HG03521 (cell line): ENCODE results near the gene SMARCC2.
"Not testable (repeated sequence)": the region's sequence is repeated elsewhere in the genome, so short reads cannot be mapped to it uniquely, and the experiment has no call there.

ENCODE experiments used
- ATAC-seq: cut with Tn5 transposase; IDR thresholded peaks from one replicate; pipeline ENCODE4 v1.9.1; 2021; ENCODE audit warnings: mild to moderate bottlenecking, moderate library complexity; ENCODE audit not compliant: unreplicated experiment

SMARCC2 gene

DNA sequence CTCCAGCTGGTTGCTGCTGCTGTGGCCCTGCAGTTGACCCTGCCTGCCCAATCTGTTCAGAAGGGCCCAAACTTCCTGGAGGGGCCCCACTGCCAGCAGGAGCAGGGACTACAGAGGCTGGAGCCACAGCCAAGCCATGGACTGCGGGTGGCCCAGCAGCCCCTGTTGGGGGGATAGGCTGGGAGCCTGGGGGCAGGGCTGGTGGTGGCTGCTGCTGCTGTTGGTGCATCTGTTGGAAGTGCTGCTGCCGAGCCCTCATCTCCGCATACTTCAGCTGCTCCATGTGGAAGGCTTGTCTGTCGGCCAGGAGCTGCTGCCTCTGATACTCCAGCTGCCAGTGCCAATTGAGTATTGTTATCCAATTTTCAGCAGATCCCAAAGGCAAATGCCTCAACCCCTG lies 23.9 kb downstream of the SMARCC2 start:
- ATAC-seq: no peak

- no peak for ATAC-seq
Observed at GRCh38 chr12:56164345-56164729, 24.9 kb downstream of the SMARCC2 start.

DNA sequence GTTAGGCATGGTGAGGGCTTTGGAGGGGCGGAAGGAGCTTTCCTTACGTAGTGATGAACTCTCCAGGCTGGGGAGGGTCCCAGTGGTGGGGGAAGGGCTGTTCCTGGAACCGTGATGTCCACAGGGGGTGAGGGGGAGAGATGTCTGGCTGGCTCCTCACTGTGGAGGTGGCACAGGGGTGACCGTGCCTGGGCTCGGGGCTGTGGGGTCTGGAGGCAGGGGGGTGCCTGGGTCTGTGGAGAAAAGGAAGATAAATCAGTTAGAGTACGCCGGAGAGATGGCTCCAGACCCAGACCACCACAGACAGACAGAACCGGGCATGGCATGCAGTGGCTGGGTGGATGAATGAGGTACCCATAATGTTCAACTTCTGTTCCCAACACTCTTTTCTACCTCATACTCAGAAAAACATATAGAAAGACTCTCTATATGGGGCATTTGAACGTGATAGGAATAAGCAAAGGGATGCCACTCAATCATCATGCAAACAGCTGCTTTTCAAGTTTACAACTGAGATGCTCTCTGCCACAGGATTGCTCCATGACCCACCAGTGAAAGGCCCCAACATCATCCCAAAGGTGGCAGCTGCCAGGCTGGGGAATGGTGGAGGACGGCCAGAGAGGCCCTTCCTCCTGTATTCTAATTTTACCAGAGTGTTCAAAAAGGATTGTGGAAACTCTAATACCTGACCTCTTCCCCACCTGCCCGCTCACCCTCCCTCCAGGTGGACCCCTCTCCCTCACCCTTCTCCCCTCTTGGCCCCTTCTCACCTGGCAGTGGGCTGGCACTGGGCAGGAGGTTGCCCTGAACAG lies 25.5 kb downstream of the SMARCC2 start:
- ATAC-seq: no peak

DNA sequence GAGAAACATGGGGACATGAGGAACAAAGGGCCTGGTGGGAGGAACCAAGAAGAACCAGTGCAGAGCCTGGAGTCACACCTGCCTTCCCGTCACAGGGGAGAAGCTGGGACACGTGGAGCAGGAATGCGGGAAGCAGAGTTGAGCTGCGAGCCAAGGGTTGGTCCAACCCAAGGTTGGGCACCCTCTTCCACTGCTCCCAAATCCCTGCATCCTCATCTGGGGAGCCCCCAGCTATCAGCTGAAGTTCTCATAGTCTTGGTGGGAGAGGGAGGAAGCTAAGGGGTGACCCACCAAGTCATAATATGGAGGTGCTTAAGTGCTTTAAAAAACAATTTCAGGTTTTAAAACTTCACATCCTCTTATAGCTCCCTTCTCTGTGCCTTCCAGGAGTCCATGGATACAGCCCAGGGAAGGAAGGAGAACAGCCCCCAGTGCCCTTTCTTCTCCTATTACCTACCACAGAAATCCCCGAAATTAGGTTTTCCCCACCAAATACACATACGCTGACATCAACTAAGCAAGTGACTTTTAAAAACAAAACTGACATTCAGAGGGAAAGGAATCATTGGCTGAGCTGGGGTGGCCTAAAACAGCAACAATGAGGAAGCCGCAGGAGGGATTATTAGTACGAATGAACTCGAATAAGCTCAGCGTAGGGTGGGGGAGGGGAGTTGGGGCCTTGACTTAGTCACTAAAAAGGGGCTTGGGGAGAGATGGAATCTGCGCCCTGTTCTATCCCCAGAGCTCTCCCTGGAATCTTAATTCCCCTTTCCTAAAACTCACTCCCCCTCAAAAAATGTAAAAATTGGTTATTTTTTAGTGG lies 26.6 kb downstream of the SMARCC2 start:
- ATAC-seq: no peak

GRCh38 chr12:56161690-56162351 lies 27.5 kb downstream of the SMARCC2 start:
- ATAC-seq: no peak

DNA sequence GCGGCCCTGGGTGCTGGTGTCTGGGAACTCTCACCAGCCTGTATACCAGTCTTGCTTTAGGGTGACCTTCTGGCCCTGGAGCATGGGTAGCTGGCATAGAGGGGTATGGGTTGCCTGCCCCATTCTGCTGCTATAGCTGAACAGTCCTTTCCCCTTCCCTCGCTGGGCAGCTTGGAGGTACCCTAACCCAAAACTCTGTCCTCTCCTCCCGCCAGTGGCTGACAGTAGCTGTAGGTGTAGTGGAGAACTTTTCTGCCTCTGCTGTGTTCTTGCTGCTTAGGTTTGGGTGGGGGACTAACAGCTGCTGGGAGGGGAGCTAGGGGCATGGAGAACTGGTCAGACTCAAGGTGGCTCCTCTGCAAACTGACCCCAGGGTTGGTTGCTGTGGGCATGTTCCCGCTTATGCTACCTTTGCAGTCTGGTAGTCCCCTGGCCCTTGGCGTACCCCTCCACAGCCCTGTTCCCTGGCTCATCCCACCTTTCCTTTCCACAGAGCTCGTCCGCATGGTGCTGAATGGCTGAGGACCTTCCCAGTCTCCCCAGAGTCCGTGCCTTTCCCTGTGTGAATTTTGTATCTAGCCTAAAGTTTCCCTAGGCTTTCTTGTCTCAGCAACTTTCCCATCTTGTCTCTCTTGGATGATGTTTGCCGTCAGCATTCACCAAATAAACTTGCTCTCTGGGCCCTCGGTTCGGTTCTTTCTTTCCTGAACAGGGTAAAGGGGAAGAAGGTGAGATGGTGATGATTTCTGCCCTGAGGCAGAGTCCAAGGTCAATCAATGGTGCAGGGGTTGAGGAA lies 28.2 kb downstream of the SMARCC2 start:
- no peak for ATAC-seq

DNA sequence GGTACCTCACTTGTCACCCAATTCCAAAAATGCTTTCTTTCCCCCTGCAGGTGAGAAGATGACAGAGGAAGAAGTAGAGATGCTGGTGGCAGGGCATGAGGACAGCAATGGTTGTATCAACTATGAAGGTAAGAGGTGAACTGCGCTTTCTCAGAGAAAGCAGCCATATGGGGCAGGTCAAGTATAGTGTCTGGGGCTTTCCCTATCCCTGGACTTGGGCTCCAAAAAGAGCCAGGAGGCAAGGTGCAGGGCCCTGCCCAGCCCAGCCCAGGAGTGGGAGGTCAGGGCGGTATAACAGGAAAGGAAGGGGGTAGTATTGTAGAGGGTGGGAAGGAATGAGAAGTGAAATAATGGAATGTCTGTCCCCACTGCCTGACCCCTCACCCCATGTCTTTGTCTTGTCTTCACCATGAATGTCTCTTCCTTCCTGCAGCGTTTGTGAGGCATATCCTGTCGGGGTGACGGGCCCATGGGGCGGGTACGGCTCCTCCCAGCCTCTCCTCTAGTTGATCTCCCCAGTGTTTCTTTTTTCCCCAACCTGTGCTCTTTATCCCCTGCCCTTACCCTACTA lies 29.0 kb downstream of the SMARCC2 start:
- no peak for ATAC-seq

- ATAC-seq: no peak
Observed at GRCh38 chr12:56159482-56160192, 29.6 kb downstream of the SMARCC2 start.

- no peak for ATAC-seq
Observed at GRCh38 chr12:56158926-56159461, 30.3 kb downstream of the SMARCC2 start.

DNA sequence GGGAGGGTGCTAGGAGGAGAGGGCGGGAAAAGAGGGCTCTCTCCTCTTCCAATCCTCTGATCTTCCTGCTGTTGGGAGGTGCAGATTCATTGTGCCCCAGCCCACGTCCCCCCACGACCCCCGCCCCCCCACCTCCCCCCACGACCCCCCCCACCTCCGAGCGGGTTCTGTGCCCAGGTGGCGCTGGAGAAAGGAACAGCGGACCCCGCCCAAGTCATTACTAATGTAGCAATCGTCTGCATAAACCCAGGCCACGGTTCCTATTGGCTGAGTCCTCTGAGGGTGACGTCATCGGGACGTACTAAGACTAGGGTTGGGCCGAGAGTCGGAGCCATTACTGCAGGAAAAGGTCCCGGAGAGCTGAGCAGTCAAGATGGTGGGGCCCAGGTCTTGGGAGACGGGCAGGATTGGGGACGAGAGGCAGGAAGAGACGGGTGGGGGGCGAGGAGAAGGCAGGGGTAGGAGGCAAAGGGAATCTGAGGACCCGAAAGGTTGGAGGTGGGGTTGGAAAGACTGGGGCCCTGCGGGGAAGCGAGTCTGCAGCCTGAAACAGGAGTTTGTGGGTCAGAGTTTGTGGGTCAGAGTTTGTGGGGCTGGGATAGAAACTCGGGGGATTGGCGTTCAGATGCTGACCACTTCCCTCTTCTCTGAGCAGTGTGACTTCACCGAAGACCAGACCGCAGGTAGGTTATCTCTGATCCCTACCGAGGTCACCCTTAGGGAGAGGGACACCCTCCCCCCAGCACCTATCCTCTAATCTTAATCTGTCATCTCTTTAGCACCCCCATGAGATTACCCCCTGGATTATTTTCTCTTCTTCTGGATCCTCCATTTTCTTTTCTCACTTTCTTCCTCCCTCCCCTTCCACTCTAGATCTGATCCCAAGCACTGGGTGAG lies 31.0 kb downstream of the SMARCC2 start, which contains the start of gene MYL6:
TSS of gene MYL6 (plus strand) at position 331 of the 897 bp plus-strand sequence. CDS start at position 374, 43 bp downstream.
- ATAC-seq: peak; percentile 75

DNA sequence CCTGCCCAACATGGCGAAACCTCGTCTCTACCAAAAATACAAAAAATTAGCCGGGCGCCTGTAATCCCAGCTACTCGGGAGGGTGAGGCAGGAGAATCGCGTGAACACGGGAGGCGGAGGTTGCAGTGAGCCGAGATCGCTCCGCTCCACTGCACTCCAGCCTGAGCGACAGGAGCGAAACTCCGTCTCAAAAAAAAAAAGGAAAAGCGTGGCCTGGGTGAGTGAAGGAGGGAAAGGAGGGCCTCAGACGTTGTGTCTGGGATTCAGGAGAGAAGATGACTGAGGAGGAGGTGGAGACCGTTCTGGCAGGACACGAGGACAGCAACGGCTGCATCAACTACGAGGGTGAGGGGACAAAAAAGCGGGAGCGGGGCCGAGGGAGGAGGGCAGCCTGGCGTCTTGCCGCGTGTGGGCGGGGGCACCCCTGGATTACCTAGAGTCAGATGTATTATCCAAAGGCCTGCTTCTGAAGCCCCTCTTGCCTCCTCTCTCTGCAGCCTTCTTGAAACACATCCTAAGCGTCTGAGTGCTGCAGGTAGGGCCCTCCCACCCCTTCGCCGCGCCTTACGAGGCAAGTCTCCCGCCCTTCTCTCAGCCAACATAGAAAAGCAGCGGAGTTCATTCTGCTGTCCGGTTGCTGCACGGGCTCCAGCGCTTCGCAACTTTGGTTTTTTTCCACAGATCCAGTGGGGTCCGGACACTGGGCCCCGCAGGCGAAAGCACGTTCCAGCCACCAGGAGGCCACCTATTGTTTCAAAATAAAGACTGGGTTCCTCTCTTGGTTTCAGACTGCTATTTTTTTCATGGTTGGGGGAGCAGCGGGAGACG lies 31.9 kb downstream of the SMARCC2 start:
- peak; percentile 31 for ATAC-seq

DNA sequence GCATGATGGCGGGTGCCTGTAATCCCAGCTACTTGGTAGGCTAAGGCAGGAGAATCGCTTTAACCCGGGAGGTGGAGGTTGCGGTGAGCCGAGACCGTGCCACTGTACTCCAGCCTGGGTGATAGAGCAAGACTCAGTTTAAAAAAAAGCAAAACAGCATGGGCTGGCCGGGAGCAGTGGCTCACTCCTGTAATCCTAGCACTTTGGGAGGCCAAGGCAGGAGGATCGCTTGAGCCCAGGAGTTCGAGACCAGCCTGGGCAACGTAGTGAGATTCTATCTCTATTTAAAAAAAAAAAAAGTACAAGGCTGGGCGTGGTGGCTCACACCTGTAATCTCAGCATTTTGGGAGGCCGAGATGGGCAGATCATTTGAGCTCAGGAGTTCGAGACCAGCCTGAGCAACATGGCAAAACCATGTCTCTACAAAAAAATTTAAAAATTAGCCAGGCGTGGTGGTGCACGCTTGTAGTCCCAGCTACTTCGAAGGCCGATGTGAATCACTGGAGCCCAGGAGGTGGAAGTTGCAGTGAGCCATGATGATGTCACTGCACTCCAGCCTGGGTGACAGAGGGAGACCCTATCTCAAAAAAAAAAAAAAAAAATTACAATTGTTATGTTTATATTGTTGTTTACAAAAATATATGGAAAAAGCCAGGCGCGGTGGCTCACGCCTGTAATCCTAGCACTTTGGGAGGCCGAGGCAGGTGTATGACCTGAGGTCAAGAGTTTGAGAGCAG lies 32.7 kb downstream of the SMARCC2 start:
- not testable (repeated sequence) for ATAC-seq

GRCh38 chr12:56155256-56155845 lies 33.9 kb downstream of the SMARCC2 start:
- no peak for ATAC-seq

DNA sequence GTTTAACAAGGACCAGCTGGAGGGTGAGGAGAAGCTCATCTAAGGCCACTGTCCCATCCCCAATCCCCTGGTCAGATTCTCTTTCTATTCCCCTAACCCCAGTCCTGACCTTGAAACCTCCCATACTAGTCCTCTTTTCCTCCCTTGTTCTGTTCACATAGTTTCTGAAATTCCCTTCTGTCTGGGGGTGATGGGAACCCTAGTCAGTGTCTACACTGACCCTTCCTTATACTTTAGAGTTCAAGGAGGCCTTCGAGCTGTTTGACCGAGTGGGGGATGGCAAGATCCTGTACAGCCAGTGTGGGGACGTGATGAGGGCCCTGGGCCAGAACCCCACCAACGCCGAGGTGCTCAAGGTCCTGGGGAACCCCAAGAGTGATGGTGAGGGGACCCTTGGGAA lies 34.5 kb downstream of the SMARCC2 start:
- no peak for ATAC-seq

GRCh38 chr12:56154246-56154771 lies 35.0 kb downstream of the SMARCC2 start:
- ATAC-seq: no peak

DNA sequence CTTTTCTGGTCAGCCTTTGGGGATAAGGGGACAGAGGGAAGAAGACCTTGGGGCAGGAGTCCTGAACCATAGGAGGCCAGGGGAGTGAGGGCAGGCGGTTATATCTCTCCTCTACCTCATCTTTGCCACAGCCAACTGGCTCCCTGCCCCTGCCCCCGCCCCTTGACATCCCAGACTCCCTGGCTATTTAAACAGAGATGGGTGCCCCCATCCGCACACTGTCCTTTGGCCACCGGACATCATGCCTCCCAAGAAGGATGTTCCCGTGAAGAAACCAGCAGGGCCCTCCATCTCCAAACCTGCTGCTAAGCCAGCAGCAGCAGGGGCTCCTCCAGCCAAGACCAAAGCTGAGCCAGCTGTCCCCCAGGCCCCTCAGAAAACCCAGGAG lies 35.6 kb downstream of the SMARCC2 start:
- no peak for ATAC-seq
